ENCODE results near the gene TFF3. TPM values are rescaled to one million over a fixed set of nuclear protein-coding genes. Genes with fewer than 3 reads are reported as not detected.

The TFF3 gene
- total and polyA plus RNA-seq, 2 of the 4 experiments (the other 2 are of a cell fraction) = not detected

DNA sequence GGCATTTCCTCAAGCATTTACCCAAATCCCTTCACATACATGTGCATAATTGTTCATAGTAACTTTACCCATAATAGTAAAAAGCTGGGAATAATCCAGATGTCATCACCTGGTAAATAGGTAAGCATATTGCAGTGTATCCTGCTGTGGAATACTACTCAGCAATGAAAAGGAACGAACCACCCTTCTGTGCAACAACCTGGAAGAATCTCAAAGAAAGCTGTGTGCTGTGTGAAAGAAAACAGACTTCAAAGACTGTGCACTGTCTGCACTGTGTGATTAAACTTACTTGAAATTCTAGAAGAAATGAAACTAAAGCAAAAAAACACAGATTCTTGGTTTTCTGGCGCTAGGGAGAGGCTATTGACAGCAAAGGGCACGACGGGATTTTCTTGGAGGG is 22.1 kb upstream of the TFF3 start:
- dilution Hi-C loops (cut with HindIII; ENCODE audit: low sequenced_read_pairs, unreplicated experiment) (no loop called here), in situ Hi-C loops (cut with MboI; ENCODE audit: low sequenced_read_pairs) (no loop called here), intact Hi-C loops (cut with micrococcal nuclease) (loop anchor here (1.0 kb wide), 1 partner anchor 192 kb away; no protein-coding TSS in a partner anchor)
- ATAC-seq (ENCODE audit: low read depth) = no peak
- Histone ChIP-seq H3K9me3 (ENCODE audit: control insufficient read depth, insufficient read depth, low read length) (no peaks in the 10 kb centered on the region; the same call in 1 of the 2 replicates), H3K56ac (ENCODE audit: extremely low read depth, insufficient read depth, low read length) (no peak overlapping the region), H3K23ac (ENCODE audit: low read depth, low read length) (no peak overlapping the region), H3K4me2 (ENCODE audit: low read depth, low read length) (no peak overlapping the region), H4K20me1 (ENCODE audit: insufficient read depth, low read length) (no peaks in the 10 kb centered on the region), H4K8ac (ENCODE audit: low read depth in 2 of 2, low read length in 2 of 2) (no peak overlapping the region), H2AFZ (replicated peaks; ENCODE audit: low read length, poor library complexity) (no peak overlapping the region), H3K9ac (ENCODE audit: low read depth, low read length) (no peak overlapping the region), H3K4ac (ENCODE audit: low read depth, low read length) (no peak overlapping the region), H4K5ac (ENCODE audit: low read depth, low read length) (no peak overlapping the region), H4K91ac (ENCODE audit: insufficient read depth, low read depth, low read length) (no peak overlapping the region), H2BK120ac (ENCODE audit: low read depth, low read length) (no peak overlapping the region), H3K27ac (ENCODE audit: insufficient read depth, low read length) (no peak overlapping the region), H3K27me3 (ENCODE audit: control insufficient read depth, insufficient read depth, low read length) (peaks cover 21% of the 10 kb centered on the region), H3K9me1 (ENCODE audit: insufficient read depth, low read length) (no peaks in the 10 kb centered on the region; the same call in 1 of the 2 replicates), H2BK15ac (ENCODE audit: low read depth, low read length) (no peak overlapping the region), H3K14ac (replicated peaks; ENCODE audit: low read depth, low read length) (no peak overlapping the region), H3K18ac (ENCODE audit: low read depth, low read length) (no peak overlapping the region), H3K4me3 (ENCODE audit: insufficient read depth, low read depth, low read length) (no peak overlapping the region), H2BK5ac (ENCODE audit: low read depth, low read length, poor library complexity, severe bottlenecking) (no peak overlapping the region), H2BK20ac (ENCODE audit: low read depth, low read length) (no peak overlapping the region), H3K79me1 (ENCODE audit: low read depth in 1 of 2, low read length in 2 of 2) (no peaks in the 10 kb centered on the region), H3K4me1 (ENCODE audit: control insufficient read depth, insufficient read depth, low read length) (no peaks in the 10 kb centered on the region; the same call in 1 of the 2 replicates), H2AK9ac (replicated peaks; ENCODE audit: low read depth, low read length, poor library complexity) (no peak overlapping the region), H2AK5ac (ENCODE audit: low read depth, low read length) (no peak overlapping the region), H3K36me3 (ENCODE audit: control insufficient read depth, insufficient read depth, low read length) (no peaks in the 10 kb centered on the region)
- TF ChIP-seq NFE2L2 (IDR thresholded peaks at IDR 0.05; ENCODE audit: low read depth, low read length) = no peak
- TF ChIP-seq FOS (IDR thresholded peaks at IDR 0.05; ENCODE audit: low read depth, low read length) = no peak
- TF ChIP-seq RFX5 (IDR thresholded peaks at IDR 0.05; ENCODE audit: low read depth, low read length) = no peak
- no peak for TF ChIP-seq RAD21 (IDR thresholded peaks at IDR 0.05; ENCODE audit: low read length)
- TF ChIP-seq MAZ (IDR thresholded peaks at IDR 0.05; ENCODE audit: borderline replicate concordance, low read depth, low read length) = no peak
- TF ChIP-seq MXI1 (IDR thresholded peaks at IDR 0.05; ENCODE audit: borderline replicate concordance, low read depth, low read length) = no peak
- no peak for TF ChIP-seq CHD1 (IDR thresholded peaks at IDR 0.05; ENCODE audit: low read depth, low read length)
- no peak for TF ChIP-seq CTCF (conservative IDR thresholded peaks at IDR 0.05; ENCODE audit: low read depth, low read length)
- TF ChIP-seq CEBPB (IDR thresholded peaks at IDR 0.05; ENCODE audit: low read depth, low read length) = no peak
- ChIA-PET POLR2A (ENCODE audit: unreplicated experiment) (no interaction called here), CTCF (no interaction called here)
- no peak for DNase-seq
- whole genome bisulfite sequencing, 2 experiments (ENCODE audit: extremely low coverage in 2 of 2, insufficient read length in 1 of 2) = no CpG with 5 or more reads among the region's 4 CpGs
- no TSS peak for BruUV-seq (replicated peaks)
